Gastroesophageal sphincter (tissue), 4 donors: ENCODE results near the gene RIPPLY3. TPM values are rescaled to one million over a fixed set of nuclear protein-coding genes. Genes with fewer than 3 reads are reported as not detected.

Experiments used
- ATAC-seq: fragments of 150-250 bp; one replicate; pipeline ENCODE4 v1.9.1; 2016; ENCODE audit warnings: mild to moderate bottlenecking, moderate library complexity
- H3K27ac ChIP-seq, 4 donors: fragments of 200-600 bp; sonication (generic) in 3 of 4; 1 replicate in 3 of 4; 2 replicates in 1 of 4; pipeline ENCODE4 v1.5.1; 2016 to 2019
- H3K27me3 ChIP-seq: fragments of 200-600 bp; sonication (generic); one replicate; pipeline ENCODE4 v1.5.1; 2019
- H3K36me3 ChIP-seq, 2 donors: fragments of 200-600 bp; sonication (generic); one replicate each; pipeline ENCODE4 v1.5.1; 2019; ENCODE audit warnings: control low read depth in 1 of 2
- H3K4me1 ChIP-seq, 3 donors: fragments of 200-600 bp; sonication (generic); 1 replicate in 2 of 3; 2 replicates in 1 of 3; pipeline ENCODE4 v1.5.1; 2016 to 2019; ENCODE audit warnings: control low read depth in 2 of 3
- H3K4me3 ChIP-seq, 2 donors: fragments of 200-600 bp; sonication (generic); one replicate each; pipeline ENCODE4 v1.5.1; 2019; ENCODE audit warnings: mild to moderate bottlenecking in 1 of 2, moderate library complexity in 1 of 2
- H3K9me3 ChIP-seq, 3 donors: fragments of 200-600 bp; sonication (generic); one replicate each; pipeline ENCODE4 v1.5.1; 2017 to 2019; ENCODE audit warnings: control low read depth in 2 of 3
- EP300 ChIP-seq: sonication (generic); formaldehyde crosslinking; IDR thresholded peaks from one replicate; pipeline ENCODE4 v1.6.1; 2017; ENCODE audit warnings: antibody characterized with exemption, mild to moderate bottlenecking
- POLR2A ChIP-seq, 2 donors: fragments of 450-650 bp; IDR thresholded peaks; one replicate each; pipeline ENCODE4 v1.6.1; 2017; ENCODE audit warnings: antibody characterized with exemption in 2 of 2, mild to moderate bottlenecking in 2 of 2, moderate library complexity in 1 of 2
- POLR2AphosphoS5 ChIP-seq: sonication (generic); formaldehyde crosslinking; IDR thresholded peaks from one replicate; pipeline ENCODE4 v1.6.1; 2017; ENCODE audit warnings: antibody characterized with exemption
- WGBS, 2 donors: methylation state at CpG; one replicate each; pipeline ENCODE4 v1.1.5; 2018; ENCODE audit warnings: low coverage in 1 of 2; 5-methylcytosine and 5-hydroxymethylcytosine counted together
- total RNA-seq, 4 donors: library from RNA; depleted of rRNA; stranded (reverse); fragments of >200 nt; gene quantifications; one replicate each; pipeline ENCODE4 v1.1.0, GENCODE V29; 2016
- TF ChIP-seq, protein P1 (sequence below), 4 experiments: fragments of 200-600 bp in 2 of 4; fragments of 450-650 bp in 2 of 4; sonication (generic) in 1 of 4; IDR thresholded peaks; one replicate each; pipeline ENCODE4 v1.5.1; 2017 to 2019; ENCODE audit warnings: antibody characterized with exemption in 4 of 4, mild to moderate bottlenecking in 2 of 4, moderate library complexity in 2 of 4

RIPPLY3 gene
- total RNA-seq, 4 donors from 2014 or later: not detected

- ATAC-seq: peak; percentile 23
- Histone ChIP-seq H3K27ac (peak overlapping the region; percentile 82 to 92 (median 90)), H3K4me3 (peak overlapping the region; percentile 92 to 95), H3K27me3 (no peaks in the 10 kb centered on the region), H3K9me3 (no peaks in the 10 kb centered on the region), H3K4me1 (peaks cover 0 to 24% (median 0%) of the 10 kb centered on the region in 3 donors), H3K36me3 (no peaks in the 10 kb centered on the region)
- TF ChIP-seq POLR2AphosphoS5 (no peak), POLR2A (IDR thresholded peaks at IDR 0.05) (peak in 1 of 2 donors; percentile 9), EP300 (no peak)
- TF ChIP-seq, protein P1, sequence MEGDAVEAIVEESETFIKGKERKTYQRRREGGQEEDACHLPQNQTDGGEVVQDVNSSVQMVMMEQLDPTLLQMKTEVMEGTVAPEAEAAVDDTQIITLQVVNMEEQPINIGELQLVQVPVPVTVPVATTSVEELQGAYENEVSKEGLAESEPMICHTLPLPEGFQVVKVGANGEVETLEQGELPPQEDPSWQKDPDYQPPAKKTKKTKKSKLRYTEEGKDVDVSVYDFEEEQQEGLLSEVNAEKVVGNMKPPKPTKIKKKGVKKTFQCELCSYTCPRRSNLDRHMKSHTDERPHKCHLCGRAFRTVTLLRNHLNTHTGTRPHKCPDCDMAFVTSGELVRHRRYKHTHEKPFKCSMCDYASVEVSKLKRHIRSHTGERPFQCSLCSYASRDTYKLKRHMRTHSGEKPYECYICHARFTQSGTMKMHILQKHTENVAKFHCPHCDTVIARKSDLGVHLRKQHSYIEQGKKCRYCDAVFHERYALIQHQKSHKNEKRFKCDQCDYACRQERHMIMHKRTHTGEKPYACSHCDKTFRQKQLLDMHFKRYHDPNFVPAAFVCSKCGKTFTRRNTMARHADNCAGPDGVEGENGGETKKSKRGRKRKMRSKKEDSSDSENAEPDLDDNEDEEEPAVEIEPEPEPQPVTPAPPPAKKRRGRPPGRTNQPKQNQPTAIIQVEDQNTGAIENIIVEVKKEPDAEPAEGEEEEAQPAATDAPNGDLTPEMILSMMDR (IDR thresholded peaks at IDR 0.05): no peak
- WGBS, 2 donors: 48 to 49% methylated on average over 6 of the region's 34 CpGs
Measured at GRCh38 chr21:36966821-36967768, 39.4 kb upstream of the RIPPLY3 start.

GRCh38 chr21:36968414-36968813 lies 38.1 kb upstream of the RIPPLY3 start:
- ATAC-seq: no peak
- Histone ChIP-seq H3K27me3 (no peaks in the 10 kb centered on the region), H3K36me3 (no peaks in the 10 kb centered on the region), H3K9me3 (no peaks in the 10 kb centered on the region), H3K4me3 (no peak overlapping the region), H3K27ac (no peak overlapping the region), H3K4me1 (peaks cover 0 to 24% (median 0%) of the 10 kb centered on the region in 3 donors)
- no peak for TF ChIP-seq POLR2AphosphoS5
- TF ChIP-seq POLR2A (IDR thresholded peaks at IDR 0.05): no peak
- TF ChIP-seq, protein P1 (IDR thresholded peaks at IDR 0.05): no peak
- TF ChIP-seq EP300: no peak
- WGBS, 2 donors: 63 to 73% methylated on average over 3 to 4 of the region's 4 CpGs

DNA sequence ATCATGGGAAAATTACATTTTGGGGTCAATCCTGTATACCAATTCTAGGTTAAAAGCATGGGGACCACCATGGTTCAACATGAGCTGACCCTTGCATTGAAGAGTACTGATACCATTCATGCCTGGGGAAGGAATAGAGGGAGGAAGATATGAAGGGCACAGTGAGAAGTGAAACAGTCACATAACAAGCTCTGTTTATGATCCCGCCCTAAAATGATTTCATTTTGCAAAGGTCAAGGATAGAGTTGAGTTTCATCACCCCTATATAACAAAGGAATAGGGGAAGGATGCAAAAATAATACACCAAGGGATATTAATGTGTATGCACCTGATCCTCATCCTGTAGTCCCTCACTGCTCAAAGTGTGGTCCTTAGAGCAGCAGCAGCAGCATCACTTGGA lies 37.5 kb upstream of the RIPPLY3 start:
- H3K4me3 ChIP-seq: no peak overlapping the region
- H3K27me3 ChIP-seq: no peaks in the 10 kb centered on the region
- no peak for ATAC-seq
- 71 to 90% methylated on average over 1 of the region's 1 CpG for WGBS, 2 donors
- H3K27ac ChIP-seq: no peak overlapping the region
- no peaks in the 10 kb centered on the region for H3K9me3 ChIP-seq
- TF ChIP-seq, protein P1 (IDR thresholded peaks at IDR 0.05): no peak
- TF ChIP-seq POLR2A (IDR thresholded peaks at IDR 0.05) (no peak), POLR2AphosphoS5 (no peak), EP300 (no peak)
- H3K4me1 ChIP-seq: peaks cover 0 to 24% (median 0%) of the 10 kb centered on the region in 3 donors
- H3K36me3 ChIP-seq: no peaks in the 10 kb centered on the region

DNA sequence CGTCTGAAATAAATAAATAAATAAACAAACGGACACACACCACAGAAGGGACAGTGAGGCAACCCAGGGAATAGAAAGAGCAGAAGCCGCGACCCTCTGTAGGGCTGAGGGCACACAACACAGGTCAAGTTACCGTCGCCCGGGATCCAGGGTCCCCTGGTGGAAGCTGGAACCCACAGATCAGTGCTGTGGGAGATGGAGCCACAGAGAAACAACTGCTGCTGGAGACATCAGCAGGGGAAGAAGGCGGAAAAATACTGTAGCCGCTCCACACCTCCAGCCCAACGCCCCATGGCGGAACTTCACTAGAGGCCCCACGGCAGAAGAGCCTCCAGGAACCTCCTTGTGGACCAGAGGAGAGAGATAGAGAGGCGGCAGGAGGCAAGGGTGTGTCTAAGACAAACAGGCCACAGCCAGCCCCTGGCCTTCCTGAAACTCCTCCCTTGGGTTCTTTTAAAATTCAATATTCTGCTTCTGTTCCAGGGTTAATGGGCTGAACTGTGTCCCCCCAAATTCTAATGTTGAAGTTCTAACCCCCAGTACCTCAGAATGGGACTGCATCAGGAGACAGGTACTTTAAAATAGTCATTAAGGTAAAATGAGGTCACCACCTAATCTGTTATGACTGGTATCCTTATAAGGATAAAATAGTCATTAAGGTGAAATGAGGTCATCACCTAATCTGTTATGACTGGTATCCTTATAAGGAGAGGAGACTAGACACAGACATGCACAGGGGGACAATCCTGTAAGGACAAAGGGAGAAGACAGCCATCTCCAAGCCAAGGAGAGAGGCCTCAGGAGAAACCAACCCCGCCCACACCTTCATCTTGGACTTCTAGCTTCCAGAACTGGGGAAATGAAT lies 32.3 kb upstream of the RIPPLY3 start:
- 79 to 80% methylated on average over 5 to 9 of the region's 14 CpGs for WGBS, 2 donors
- peaks cover 0 to 10% (median 3%) of the 10 kb centered on the region in 3 donors for H3K4me1 ChIP-seq
- no peaks in the 10 kb centered on the region for H3K36me3 ChIP-seq
- no peak overlapping the region for H3K4me3 ChIP-seq
- no peak overlapping the region for H3K27ac ChIP-seq
- H3K9me3 ChIP-seq: no peaks in the 10 kb centered on the region
- TF ChIP-seq EP300 (no peak), POLR2AphosphoS5 (no peak), POLR2A (IDR thresholded peaks at IDR 0.05) (no peak)
- TF ChIP-seq, protein P1 (IDR thresholded peaks at IDR 0.05): no peak
- ATAC-seq: no peak
- no peaks in the 10 kb centered on the region for H3K27me3 ChIP-seq
